Epithelial cell of prostate (primary cell): ENCODE results near the gene SCG2.

Experiments used
- DNase-seq: peaks from one replicate; pipeline ENCODE4 v3.0.0-alpha.2; 2011; ENCODE audit warnings: low read depth, low spot score
- H3K27ac ChIP-seq: fragments of 450-650 bp; 2 replicates; pipeline ENCODE4 v1.5.1; 2017; ENCODE audit warnings: mild to moderate bottlenecking

SCG2 gene

DNA sequence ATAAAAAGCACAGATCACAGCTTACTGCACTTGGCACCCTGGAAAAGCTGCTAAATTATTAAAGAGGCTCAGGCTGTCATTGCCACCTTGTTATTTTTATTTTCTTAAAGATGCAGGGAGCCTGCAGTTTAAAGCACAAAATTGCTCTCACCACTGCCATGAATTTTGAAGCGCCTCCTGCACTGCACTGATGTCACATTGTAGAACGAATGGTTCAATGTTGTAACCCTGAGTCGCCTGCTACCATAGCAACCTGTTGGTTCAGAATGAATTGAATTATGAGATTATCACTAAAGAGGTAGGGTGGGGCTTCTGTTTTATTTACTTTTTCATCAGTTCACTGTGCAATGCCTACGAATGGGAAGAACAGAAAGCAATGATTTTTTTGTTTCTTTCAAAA, 16.5 kb downstream of the SCG2 start:
- H3K27ac ChIP-seq, result no peak overlapping the region

DNA sequence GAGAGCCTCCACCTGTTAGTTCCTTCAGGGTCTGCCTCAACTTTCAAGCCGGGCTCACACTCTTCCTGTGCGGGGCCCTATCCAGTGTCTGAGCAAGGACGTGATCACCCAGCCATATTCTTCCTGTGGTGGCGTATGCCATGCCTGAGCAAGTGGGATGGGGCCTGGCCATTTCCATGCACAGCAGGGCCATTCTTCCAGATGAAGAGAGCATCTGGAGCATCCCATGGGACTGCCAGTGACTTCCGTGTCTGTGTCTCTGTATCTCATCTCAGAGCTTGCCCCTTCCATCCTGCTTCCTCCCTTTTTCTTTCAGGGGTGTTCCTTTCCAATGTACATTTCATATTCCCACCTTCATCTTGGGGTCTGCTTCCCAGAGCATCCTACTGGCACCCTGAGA, 20.2 kb downstream of the SCG2 start:
- H3K27ac ChIP-seq, result no peak overlapping the region
- no peak for DNase-seq

More for the DNA sequence above, 16.5 kb downstream of the SCG2 start:
- DNase-seq, result no peak

DNA sequence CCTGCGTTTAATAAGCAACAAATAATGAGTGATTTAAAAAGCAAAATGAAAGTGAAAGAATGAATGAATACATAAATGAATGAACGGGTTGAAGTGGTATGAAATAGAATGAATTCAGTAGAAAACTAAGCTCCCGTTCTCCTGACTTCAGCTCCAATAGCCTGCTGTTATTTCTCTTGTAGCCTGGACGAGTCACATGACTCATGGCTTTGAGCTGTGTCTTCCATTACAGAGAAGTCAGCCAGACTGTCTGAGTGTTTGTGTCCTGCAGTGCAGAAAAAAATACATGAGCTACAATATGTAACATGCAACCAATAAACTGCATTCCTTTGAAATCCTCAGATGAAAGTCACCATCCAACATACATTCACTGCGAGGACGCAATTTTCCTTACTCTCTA, 21.2 kb downstream of the SCG2 start:
- no peak overlapping the region for H3K27ac ChIP-seq
- no peak for DNase-seq

DNA sequence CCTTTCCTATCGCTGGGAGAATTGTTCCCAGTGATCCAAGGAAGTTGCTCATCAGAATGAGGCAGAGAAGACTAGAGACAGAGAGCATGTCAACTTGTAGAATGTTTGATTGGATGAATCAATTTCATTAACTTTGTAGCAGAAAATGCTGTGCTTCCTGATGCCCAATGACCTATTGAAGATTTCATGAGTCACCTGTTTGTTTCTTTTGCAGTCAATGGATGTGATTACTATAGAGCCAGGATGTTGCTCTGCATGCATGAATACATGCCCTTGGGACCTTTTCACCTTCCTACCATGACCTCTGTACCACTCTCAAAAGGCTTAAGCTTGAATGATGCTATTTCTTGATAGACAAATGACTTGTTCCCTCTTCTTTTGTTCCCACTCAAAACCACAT, 23.3 kb downstream of the SCG2 start:
- no peak for DNase-seq
- no peak overlapping the region for H3K27ac ChIP-seq

DNA sequence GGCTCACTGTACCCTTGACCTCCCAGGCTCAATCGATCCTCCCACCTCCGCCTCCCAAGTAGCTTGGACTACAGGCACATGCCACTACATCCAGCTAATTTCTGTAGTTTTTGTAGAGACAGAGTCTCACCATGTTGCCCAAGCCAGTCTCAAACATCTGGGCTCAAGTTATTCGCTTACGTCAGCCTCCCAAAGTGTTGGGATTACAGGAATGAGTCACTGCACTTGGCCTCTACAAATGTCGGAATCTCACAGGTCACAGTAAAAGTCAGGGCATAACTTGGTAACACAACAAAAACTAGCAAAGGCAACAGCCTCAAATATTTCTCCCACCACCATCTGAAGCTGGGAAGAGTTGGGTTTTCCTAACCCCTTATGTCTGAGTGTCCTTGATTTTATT, 25.3 kb downstream of the SCG2 start:
- no peak for DNase-seq
- H3K27ac ChIP-seq, result no peak overlapping the region

DNA sequence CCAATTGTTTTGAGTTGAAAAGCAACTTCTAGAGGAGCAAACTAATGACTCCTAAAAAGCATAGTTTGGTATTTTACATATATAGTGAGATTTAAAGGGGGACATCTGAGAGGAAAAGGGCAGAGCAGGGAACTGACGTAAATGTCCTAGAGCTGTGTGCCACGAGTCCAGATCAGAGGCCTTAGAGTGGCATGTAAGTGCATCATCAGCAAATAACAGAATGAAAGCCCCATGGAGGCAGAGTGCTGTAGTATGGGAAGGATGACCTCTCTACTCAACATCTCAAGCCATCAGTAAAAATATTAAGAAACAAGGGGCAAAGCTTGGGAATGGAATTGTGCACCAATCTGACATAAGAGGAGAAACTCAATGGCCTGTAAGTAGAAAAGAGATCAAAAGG, 31.4 kb downstream of the SCG2 start:
- no peak for DNase-seq
- no peak overlapping the region for H3K27ac ChIP-seq

DNA sequence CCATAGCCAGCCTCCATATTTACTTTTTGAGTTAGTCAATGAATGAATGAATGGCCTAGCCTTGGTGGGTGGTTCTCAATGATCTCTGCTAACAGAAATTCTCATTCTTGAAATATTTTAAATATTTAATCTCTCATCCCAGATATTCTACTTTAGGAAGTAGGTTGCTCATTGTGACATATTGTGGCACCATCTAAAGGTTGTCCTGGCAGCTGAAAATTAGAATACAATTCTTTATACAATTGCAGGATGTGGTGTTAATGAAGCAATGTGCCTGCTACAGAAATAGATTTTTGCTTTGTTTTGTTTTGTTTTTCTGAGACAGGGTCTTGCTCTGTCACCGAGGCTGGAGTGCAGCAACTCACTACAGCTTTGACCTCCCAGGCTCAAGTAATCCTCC, 35.8 kb downstream of the SCG2 start:
- no peak overlapping the region for H3K27ac ChIP-seq
- no peak for DNase-seq

DNA sequence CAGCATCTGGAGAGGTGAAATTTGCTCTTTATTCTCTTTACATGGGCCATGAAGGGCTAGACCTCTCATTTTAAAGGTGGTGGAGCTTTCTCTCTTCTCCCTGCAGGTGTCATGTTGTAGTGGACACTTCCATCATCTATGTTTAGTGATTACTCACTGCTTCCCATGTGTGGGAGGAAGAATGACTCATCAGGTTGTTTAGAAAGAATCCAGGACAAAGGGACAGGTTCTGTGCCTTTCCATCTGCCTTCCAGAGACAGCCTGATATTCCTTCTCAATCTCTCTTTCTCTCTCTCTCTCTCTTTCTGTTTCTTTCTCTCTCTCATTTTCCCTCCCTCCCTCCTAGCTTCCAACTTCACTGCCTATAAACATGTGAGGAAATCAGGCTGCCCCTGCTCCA, 38.7 kb downstream of the SCG2 start:
- H3K27ac ChIP-seq, result no peak overlapping the region
- peak; percentile 50 for DNase-seq

DNA sequence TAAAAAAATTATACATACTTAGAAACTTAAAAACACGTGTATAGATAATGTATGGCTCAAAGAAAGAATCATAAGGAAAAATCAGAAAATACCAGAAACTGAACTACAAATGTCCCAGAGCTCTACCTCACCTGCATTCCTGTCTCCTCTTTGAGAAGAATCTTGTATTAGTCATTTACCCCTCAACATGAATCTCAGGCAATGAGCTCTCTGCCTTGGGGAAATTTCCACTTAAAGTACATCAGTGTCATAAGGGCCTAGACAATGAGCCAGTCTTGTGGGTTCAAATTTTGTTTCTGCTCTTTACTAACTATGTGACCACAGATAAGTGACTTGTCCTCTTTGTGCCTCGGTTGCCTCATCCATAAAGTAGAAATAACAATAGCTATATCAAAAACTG, 40.1 kb downstream of the SCG2 start:
- no peak overlapping the region for H3K27ac ChIP-seq
- no peak for DNase-seq

DNA sequence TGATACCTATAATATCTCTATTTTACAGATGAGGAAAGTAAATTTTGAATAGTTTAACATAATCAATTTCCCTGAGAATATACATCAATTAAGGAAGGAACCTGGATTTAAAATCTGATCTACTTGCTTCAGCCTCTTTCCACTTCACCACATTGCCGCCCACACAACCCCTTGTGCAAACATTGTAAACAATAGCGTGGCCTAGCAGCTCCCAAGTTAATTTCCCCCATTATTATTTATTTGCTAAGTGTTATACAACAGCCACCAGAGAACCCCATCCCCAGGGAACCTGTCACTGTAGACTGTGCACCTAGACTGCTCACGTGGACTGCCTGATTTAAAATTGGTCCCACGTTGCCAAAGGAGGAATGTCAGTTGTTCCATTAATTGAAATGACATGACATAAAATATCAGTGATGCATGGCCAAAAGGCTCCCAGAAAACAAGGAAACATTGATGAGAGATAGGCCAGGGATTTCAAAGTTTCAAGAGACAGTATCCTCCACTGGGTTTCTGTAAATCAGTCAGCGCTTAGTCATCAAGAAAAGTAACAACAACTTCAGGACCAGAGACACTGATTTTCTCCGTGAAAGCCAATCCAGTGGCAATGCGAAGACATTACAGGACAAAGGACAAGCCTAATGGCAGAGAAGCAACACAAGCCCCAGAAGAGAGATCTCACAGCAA, 41.3 kb downstream of the SCG2 start:
- DNase-seq, result no peak
- no peak overlapping the region for H3K27ac ChIP-seq

DNA sequence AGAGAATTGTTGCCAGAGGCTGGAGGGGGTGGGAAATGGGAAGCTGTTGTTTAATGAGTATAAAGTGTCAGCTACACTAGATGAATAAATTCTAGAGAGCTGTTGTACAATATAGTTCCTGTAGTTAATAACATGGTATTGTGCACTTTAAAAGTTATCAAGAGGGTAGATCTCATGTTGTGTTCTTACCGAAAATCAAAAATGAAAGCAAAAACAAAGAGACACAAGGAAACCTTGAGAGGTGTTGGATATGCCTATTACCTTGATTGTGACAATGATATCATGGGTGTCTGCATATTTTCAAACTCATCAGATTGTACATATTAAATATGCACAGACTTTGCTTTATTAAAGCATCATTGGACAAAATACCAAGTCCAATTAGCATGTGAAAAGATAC, 43.2 kb downstream of the SCG2 start:
- no peak for DNase-seq
- no peak overlapping the region for H3K27ac ChIP-seq

DNA sequence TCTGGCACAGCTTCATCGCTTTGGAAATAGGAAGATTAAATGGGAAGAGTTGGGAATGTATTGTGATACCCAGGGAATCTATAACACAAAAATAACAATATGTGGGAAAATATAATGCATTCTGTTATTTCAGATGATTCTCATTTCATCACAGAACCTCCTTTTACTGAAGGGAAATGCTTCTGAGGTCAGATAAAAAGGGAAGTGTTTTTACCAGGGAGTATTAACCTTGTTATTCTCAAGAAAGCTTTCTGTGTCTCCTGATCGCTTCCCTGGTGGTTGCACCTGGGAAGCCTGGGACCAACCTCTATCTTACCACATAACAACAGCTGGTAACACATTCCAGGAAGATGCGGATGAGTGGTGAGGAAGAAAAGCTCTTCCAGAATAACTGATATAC, 47.2 kb downstream of the SCG2 start:
- no peak for DNase-seq
- no peak overlapping the region for H3K27ac ChIP-seq

DNA sequence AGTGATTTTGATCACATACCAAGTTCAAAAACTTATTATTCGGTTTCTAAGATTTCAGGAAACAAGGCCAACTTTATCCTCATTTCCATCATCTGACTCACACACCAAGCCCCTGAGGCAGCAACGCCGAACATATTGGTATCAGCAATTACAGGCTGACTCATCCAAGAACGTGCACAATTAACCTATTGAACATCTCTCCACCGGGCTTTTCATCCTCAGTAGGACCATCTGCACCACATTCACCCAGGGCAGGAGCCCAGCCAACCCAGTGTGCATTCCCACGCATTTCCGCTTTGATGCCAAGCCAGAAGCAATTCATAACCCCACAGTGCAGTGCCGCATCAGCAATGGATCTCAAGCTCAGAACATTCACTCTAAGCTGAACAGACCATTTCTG, 52.9 kb downstream of the SCG2 start:
- peak overlapping the region; percentile 18 for H3K27ac ChIP-seq
- peak; percentile 59 for DNase-seq

DNA sequence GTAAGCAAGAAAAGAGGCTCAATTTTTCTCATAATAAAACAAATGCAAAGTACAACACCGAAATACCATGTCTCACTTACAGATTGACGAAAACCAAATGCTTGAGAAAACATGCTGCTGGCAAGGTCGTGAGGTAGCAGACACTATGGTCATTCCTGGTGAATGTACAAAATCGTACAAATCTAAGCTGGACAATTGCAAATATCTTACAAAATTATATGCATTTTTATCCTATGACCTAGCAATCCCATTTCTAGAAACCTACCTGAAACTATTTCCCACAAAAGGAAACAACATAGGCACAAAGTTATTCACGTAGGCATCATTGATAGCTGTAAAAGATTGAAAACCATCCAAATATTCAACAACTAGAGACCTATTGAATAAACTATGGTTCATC, 54.0 kb downstream of the SCG2 start:
- H3K27ac ChIP-seq, result no peak overlapping the region
- DNase-seq, result no peak
